ENCODE measurements around the gene LINS1. TPM values are rescaled to one million over a fixed set of nuclear protein-coding genes. Genes with fewer than 3 reads are reported as not detected.

The LINS1 gene, protein sequence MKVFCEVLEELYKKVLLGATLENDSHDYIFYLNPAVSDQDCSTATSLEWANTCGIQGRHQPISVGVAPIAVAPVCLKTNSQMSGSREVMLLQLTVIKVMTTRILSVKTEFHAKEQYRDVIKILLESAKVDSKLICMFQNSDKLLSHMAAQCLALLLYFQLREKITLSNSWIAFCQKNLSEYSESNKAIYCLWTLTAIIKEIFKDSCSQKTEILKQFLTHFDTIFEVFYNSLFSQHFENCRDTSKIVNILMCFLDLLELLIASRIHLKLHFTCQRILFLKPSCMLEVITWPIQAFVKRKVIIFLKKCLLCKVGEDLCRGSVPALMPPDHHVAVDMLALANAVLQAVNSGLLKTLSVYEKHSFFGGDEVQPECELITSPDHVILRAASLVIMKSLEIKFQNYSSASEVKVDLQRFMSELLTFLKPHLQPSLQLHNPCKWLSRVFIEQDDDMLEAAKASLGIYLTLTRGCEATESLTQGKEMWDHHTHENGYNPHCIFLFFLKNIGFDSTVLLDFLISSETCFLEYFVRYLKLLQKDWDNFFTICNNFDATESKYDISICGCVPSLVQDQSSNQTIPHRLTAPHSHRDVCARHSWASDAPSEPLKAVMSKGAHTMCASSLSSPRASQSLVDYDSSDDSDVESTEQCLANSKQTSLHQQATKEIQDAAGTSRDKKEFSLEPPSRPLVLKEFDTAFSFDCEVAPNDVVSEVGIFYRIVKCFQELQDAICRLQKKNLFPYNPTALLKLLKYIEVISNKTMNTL
- total RNA-seq (10 to 100 TPM; 25.7 to 71.1 (median 30.6) TPM), polyA plus RNA-seq (10 to 100 TPM in 1 of 3 donors, 1 to 10 TPM in 2; 7.7 to 14.5 (median 9.3) TPM)
- long read RNA-seq, donor 1, partial matches to known transcripts = 0 of 2 reads
- long read RNA-seq, donor 1, other reads (novel, unspliced or antisense) = 0 of 2 reads
- long read RNA-seq, donor 2, full-length matches to known transcripts = 2 of 2 reads
- long read RNA-seq, donor 2, partial matches to known transcripts = 0 of 2 reads
- long read RNA-seq, donor 2, other reads (novel, unspliced or antisense) = 0 of 2 reads

DNA sequence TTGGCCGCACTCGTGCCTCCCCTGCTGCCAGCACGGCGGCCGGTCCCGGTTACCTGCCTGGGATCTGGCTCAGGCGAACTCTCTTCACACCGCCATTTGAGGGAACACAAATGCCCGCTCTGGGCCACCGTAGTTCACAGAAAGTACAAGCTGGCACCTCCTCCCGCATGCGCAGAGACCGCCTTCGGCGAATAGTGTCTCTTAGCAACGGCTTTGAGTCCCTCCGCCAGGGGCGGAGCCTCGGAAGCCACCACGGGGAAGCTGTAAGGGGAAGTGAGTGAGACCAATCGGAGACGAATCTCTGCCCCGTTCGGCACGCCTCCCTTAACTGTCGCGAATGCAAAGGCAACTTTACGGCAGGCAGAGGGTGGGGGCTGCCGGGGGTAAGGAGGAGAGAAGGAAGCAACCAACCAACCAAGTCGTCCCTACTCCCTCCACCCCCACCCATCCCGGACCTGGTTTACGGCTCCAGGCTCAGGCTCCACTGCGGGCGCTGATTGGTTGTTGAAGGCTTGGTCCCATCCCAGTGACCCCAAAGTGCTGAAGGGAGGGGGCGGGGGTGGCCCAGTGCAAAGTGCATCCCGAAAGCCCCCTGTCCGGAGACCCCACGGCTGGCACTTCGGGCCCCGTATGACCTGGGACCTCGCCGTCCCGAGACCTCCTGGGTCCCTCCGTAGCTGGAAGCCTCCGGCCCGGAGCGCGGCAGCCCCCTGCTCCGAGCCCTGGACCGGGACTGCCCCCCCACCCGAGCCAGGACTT is at the start of gene LINS1, which contains the start of gene ASB7:
Gene LINS1, minus strand, starts transcription at position 121 of the 759 bp plus-strand sequence. CDS start 21,342 bp downstream, outside the sequence.
Gene ASB7, plus strand, starts transcription at position 526 of the 759 bp plus-strand sequence. CDS start 9,628 bp downstream, outside the sequence.
- Histone ChIP-seq H3K36me3 (peaks cover 0 to 28% (median 4%) of the 10 kb centered on the region in 6 donors), H3K4me3 (peak within 1 kb of the TSS; percentile 76 to 97 (median 93)), H3K9me3 (no peaks in the 10 kb centered on the region), H3K27me3 (replicated peaks in 1 of 7) (no peaks in the 10 kb centered on the region), H3K27ac (peak within 1 kb of the TSS; percentile 76 to 96 (median 92)), H3K4me1 (peaks cover 19 to 85% (median 56%) of the 10 kb centered on the region in 6 donors)
- no peak for TF ChIP-seq POLR2A (IDR thresholded peaks at IDR 0.05)
- peak; percentile 87 to 94 (median 89) for TF ChIP-seq POLR2AphosphoS5 (IDR thresholded peaks at IDR 0.05)
- TF ChIP-seq, protein P1, sequence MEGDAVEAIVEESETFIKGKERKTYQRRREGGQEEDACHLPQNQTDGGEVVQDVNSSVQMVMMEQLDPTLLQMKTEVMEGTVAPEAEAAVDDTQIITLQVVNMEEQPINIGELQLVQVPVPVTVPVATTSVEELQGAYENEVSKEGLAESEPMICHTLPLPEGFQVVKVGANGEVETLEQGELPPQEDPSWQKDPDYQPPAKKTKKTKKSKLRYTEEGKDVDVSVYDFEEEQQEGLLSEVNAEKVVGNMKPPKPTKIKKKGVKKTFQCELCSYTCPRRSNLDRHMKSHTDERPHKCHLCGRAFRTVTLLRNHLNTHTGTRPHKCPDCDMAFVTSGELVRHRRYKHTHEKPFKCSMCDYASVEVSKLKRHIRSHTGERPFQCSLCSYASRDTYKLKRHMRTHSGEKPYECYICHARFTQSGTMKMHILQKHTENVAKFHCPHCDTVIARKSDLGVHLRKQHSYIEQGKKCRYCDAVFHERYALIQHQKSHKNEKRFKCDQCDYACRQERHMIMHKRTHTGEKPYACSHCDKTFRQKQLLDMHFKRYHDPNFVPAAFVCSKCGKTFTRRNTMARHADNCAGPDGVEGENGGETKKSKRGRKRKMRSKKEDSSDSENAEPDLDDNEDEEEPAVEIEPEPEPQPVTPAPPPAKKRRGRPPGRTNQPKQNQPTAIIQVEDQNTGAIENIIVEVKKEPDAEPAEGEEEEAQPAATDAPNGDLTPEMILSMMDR (IDR thresholded peaks at IDR 0.05 in 8 of 11, conservative IDR thresholded peaks at IDR 0.05 in 3 of 11) = peak in 1 of 11 experiments; percentile 40
- DNase-seq = peak; percentile 100
- 0 to 1% (median 1%) methylated on average over 34 to 51 of the region's 51 CpGs for WGBS, 5 donors
- intact Hi-C loops (cut with DNase I; ENCODE audit: low total_unique reads) = no loop called here

DNA sequence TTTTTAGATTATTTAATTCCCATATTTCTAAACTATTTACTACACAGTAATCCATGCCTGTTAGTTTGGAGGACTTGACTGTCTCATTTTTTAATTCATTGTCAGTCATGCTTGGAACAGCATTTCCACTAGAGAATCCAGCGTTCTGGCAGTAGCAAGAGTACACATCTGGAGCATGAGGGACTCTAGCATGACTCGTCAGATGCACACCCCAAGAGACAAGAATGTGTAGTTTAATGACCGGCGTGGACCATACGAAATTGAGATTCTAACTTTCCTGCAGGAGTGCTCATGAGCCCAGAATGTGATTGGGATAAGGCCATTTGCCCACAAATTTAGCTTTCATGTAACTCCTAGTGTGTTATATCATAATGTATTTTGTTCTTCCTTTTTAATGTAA is 49.3 kb upstream of the LINS1 start:
- Histone ChIP-seq H3K27me3 (replicated peaks in 1 of 7) (no peaks in the 10 kb centered on the region), H3K9me3 (no peaks in the 10 kb centered on the region), H3K27ac (no peak overlapping the region), H3K36me3 (peaks cover 0 to 53% (median 13%) of the 10 kb centered on the region in 6 donors), H3K4me3 (no peak overlapping the region), H3K4me1 (no peaks in the 10 kb centered on the region)
- intact Hi-C loops (cut with DNase I; ENCODE audit: low total_unique reads) = no loop called here
- no peak for TF ChIP-seq POLR2AphosphoS5 (IDR thresholded peaks at IDR 0.05)
- TF ChIP-seq, protein P1 (IDR thresholded peaks at IDR 0.05 in 8 of 11, conservative IDR thresholded peaks at IDR 0.05 in 3 of 11) = no peak
- TF ChIP-seq POLR2A (IDR thresholded peaks at IDR 0.05) = no peak
- DNase-seq = no peak
- 93 to 97% (median 94%) methylated on average over 5 of the region's 5 CpGs for WGBS, 5 donors

DNA sequence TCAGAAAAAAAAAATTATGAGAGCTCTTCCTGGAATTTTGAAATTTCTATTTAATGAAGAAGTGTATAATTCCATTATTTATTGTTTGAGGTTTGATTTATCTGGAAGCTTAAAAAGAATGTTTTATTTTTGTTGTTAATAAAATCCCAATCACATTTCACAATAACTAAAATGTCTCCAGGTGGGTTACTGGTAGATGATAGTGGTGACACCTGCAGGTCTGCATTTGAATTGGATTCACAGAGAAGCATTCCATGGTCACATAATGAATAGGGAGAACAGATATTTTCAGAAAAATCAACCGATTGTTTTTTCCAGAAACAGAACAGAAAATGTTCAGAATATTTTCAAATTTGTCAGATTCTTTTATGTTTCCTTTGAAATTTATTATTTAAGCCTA is 48.7 kb upstream of the LINS1 start:
- no peak for DNase-seq
- 87 to 98% (median 91%) methylated on average over 1 of the region's 1 CpG for WGBS, 5 donors

More for the DNA sequence above, 48.7 kb upstream of the LINS1 start:
- TF ChIP-seq, protein P1 (IDR thresholded peaks at IDR 0.05 in 8 of 11, conservative IDR thresholded peaks at IDR 0.05 in 3 of 11) = no peak
- TF ChIP-seq POLR2AphosphoS5 (IDR thresholded peaks at IDR 0.05) = no peak
- no peak for TF ChIP-seq POLR2A (IDR thresholded peaks at IDR 0.05)
- Histone ChIP-seq H3K9me3 (no peaks in the 10 kb centered on the region), H3K4me3 (no peak overlapping the region), H3K27ac (no peak overlapping the region), H3K36me3 (peaks cover 0 to 53% (median 13%) of the 10 kb centered on the region in 6 donors), H3K27me3 (replicated peaks in 1 of 7) (no peaks in the 10 kb centered on the region), H3K4me1 (peaks cover 0 to 3% (median 0%) of the 10 kb centered on the region in 6 donors)
- intact Hi-C loops (cut with DNase I; ENCODE audit: low total_unique reads) = no loop called here

Measured in spleen (tissue), 13 donors.